ENCODE data around the gene MECR.

- no peak for TF ChIP-seq EZH2 (IDR thresholded peaks at IDR 0.05; ENCODE audit: borderline replicate concordance, control insufficient read depth, low read depth, low read length)
- TF ChIP-seq JUND (IDR thresholded peaks at IDR 0.05; ENCODE audit: low read depth, low read length): no peak
- no peak for TF ChIP-seq POLR2A (IDR thresholded peaks at IDR 0.05; ENCODE audit: low read depth, low read length)
- no peak for TF ChIP-seq CEBPB (IDR thresholded peaks at IDR 0.05; ENCODE audit: borderline replicate concordance in 1 of 2, low read depth in 2 of 2, low read length in 2 of 2)
- TF ChIP-seq CBFB (IDR thresholded peaks at IDR 0.05; ENCODE audit: low read depth): no peak
These were observed 10.3 kb upstream of the MECR start for GRCh38 chr1:29240986-29241385.
